Dedifferentiated amniotic fluid mesenchymal stem cell (primary cell): ENCODE data around the gene FARP1.
"Not testable (repeated sequence)": the region's sequence is repeated elsewhere in the genome, so short reads cannot be mapped to it uniquely, and the experiment has no call there.

Source experiments
- DNase-seq: peaks from one replicate; pipeline ENCODE4 v3.0.0-alpha.2; 2016; ENCODE audit errors: extremely low spot score

FARP1 gene

GRCh38 chr13:98396071-98396710, 253.3 kb downstream of the FARP1 start:
- no peak for DNase-seq

- DNase-seq: no peak
Observed at GRCh38 chr13:98397221-98397620, 254.3 kb downstream of the FARP1 start.

GRCh38 chr13:98397861-98398260, 255.0 kb downstream of the FARP1 start:
- no peak for DNase-seq

GRCh38 chr13:98398581-98398980, 255.7 kb downstream of the FARP1 start:
- no peak for DNase-seq

GRCh38 chr13:98399756-98400155, 256.9 kb downstream of the FARP1 start:
- DNase-seq: no peak

- DNase-seq: no peak
Observed at GRCh38 chr13:98401934-98402333, 259.0 kb downstream of the FARP1 start.

- DNase-seq: no peak
Observed at GRCh38 chr13:98403076-98403475, 260.2 kb downstream of the FARP1 start.

- DNase-seq: no peak
Observed at GRCh38 chr13:98405107-98405571, 262.2 kb downstream of the FARP1 start.

GRCh38 chr13:98405690-98406344, 262.9 kb downstream of the FARP1 start:
- DNase-seq: no peak

- no peak for DNase-seq
Observed at GRCh38 chr13:98406427-98406826, 263.5 kb downstream of the FARP1 start.

GRCh38 chr13:98406971-98407370, 264.1 kb downstream of the FARP1 start:
- no peak for DNase-seq

- no peak for DNase-seq
Observed at GRCh38 chr13:98407575-98407974, 264.7 kb downstream of the FARP1 start.

- DNase-seq: no peak
Observed at GRCh38 chr13:98409281-98409680, 266.4 kb downstream of the FARP1 start.

GRCh38 chr13:98410612-98411011, 267.7 kb downstream of the FARP1 start:
- no peak for DNase-seq

GRCh38 chr13:98411013-98411412, 268.1 kb downstream of the FARP1 start:
- no peak for DNase-seq

- DNase-seq: no peak
Observed at GRCh38 chr13:98411617-98412265, 268.8 kb downstream of the FARP1 start.

- DNase-seq: not testable (repeated sequence)
Observed at GRCh38 chr13:98413278-98413677, 270.4 kb downstream of the FARP1 start.

GRCh38 chr13:98413796-98414195, 270.9 kb downstream of the FARP1 start:
- no peak for DNase-seq

- DNase-seq: no peak
Observed at GRCh38 chr13:98415326-98416070, 272.6 kb downstream of the FARP1 start.

GRCh38 chr13:98416408-98416807, 273.5 kb downstream of the FARP1 start:
- no peak for DNase-seq

- DNase-seq: no peak
Observed at GRCh38 chr13:98419786-98420553, 277.1 kb downstream of the FARP1 start.
